ENCODE data around the gene DSCAML1. TPM values are rescaled to one million over a fixed set of nuclear protein-coding genes. Genes with fewer than 3 reads are reported as not detected.

DSCAML1 gene
- total and polyA plus RNA-seq, 4 experiments from 2014 or later: 1.00 to 1.0 TPM; not detected in 2

DNA sequence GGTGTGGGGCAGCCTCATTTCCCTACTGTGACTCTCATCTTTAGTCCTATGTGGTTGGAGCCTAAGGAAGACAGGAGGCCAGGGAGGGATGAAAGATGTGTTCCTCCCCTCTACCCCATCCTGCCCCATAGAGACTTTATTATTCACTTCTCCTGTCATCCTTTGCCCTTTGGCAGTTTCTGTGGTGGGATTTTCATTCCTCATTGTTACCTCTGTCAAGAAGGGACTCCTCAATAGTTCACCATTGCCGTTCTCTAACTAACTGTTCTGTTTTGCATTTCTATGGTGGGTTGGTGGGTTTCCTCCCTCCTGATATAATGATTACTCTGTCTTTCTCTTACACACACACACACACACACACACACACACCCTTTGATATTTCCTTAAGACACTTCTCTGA is 202.3 kb downstream of the DSCAML1 start:
- POLR2A ChIA-PET (ENCODE audit: partially characterized antibody): no interaction called here
- intact Hi-C loops (cut with micrococcal nuclease): no loop called here

DNA sequence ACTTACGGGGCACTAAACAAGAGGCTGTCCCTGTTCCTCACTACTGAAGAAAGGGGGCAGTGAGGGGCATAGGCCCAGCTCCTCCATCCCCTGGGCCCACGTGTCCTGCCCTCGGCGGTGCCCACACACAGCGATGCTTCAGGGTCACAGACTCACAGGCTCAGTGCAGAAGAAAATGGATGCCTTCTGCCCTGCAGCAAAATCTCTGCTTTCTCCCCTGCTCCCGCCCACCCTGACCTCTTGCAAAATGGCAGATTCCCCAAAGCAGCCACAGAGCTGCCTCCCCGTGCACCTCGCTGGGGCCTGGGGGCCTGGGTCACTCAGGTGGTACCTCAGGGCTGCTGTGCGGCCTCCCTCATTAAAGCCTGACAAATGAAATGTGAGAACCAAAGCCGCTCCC is 204.0 kb downstream of the DSCAML1 start:
- Mint-ChIP-seq H3K9me3 (peaks cover 0 to 2% (median 0%) of the 10 kb centered on the region in 8 donors), H3K27me3 (peaks cover 11% of the 10 kb centered on the region in 2 donors), H3K4me3 (no peak overlapping the region), H3K4me1 (peaks cover 0 to 1% (median 0%) of the 10 kb centered on the region in 4 donors), H3K27ac (no peak overlapping the region), H3K36me3 (no peaks in the 10 kb centered on the region)
- intact Hi-C loops (cut with micrococcal nuclease): no loop called here
- Histone ChIP-seq H3K27me3 (ENCODE audit: insufficient read depth, low read length) (no peaks in the 10 kb centered on the region), H3K4me3 (ENCODE audit: low read length in 2 of 2) (no peak overlapping the region), H3K36me3 (ENCODE audit: insufficient read depth, low read length) (no peaks in the 10 kb centered on the region), H3K9me3 (ENCODE audit: control insufficient read depth in 1 of 2, low read length in 2 of 2) (no peaks in the 10 kb centered on the region), H3K4me1 (ENCODE audit: insufficient read depth, low read length) (no peaks in the 10 kb centered on the region), H3K27ac (ENCODE audit: low read depth, low read length) (no peak overlapping the region)
- no peak for DNase-seq
- POLR2A ChIA-PET (ENCODE audit: partially characterized antibody): no interaction called here
- CTCF ChIA-PET (ENCODE audit: partially characterized antibody): no interaction called here

More for the DNA sequence above, 202.3 kb downstream of the DSCAML1 start:
- Mint-ChIP-seq H3K4me1 (peaks cover 0 to 1% (median 0%) of the 10 kb centered on the region in 4 donors), H3K27ac (no peak overlapping the region), H3K27me3 (peaks cover 13 to 17% of the 10 kb centered on the region in 2 donors), H3K36me3 (no peaks in the 10 kb centered on the region), H3K9me3 (peaks cover 0 to 2% (median 0%) of the 10 kb centered on the region in 8 donors), H3K4me3 (no peak overlapping the region)
- H3K36me3 ChIP-seq (ENCODE audit: insufficient read depth, low read length): no peaks in the 10 kb centered on the region
- DNase-seq: no peak
- CTCF ChIA-PET (ENCODE audit: partially characterized antibody): no interaction called here
- no peak overlapping the region for H3K27ac ChIP-seq (ENCODE audit: low read depth, low read length)
- H3K27me3 ChIP-seq (ENCODE audit: insufficient read depth, low read length): no peaks in the 10 kb centered on the region
- no peaks in the 10 kb centered on the region for H3K4me1 ChIP-seq (ENCODE audit: insufficient read depth, low read length)
- H3K9me3 ChIP-seq (ENCODE audit: control insufficient read depth in 1 of 2, low read length in 2 of 2): no peaks in the 10 kb centered on the region
- H3K4me3 ChIP-seq (ENCODE audit: low read length in 2 of 2): no peak overlapping the region

DNA sequence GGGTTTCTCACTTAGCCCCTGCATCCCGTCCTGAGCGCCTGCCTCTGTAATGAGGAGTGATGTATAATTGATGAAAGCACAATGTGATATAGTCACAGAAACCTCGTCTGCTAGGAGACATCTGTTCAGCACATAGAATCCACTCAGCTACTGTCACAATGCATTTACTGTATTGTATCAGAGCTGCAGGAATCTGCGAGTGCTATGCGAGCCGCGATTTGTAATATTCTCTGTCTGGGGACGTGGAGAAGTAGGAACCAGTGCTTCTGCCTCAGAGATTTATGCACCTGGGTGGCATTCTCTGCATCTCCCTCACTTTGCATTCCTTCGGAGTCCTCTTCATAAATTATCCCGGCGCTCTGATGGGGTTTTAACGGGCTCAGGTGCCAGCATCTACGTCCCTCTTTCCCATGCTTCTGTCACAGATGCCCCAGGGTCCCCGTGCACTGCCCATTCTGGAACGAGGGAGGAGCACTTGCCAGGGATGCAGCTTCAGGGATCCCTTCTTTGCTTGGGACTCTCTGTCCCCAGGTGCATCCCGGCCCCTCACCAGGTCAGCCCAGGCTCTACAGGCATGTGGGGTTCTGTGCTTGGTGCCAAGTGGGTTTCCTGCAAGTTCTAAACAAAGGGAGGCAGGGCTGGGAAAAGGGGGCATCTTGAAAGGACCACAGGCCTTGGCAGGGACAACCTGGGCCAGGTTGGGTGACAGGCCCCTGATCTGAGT is 205.5 kb downstream of the DSCAML1 start:
- no peaks in the 10 kb centered on the region for H3K36me3 Mint-ChIP-seq
- no peak overlapping the region for H3K4me3 Mint-ChIP-seq
- POLR2A ChIA-PET (ENCODE audit: partially characterized antibody): no interaction called here
- intact Hi-C loops (cut with micrococcal nuclease): no loop called here
- DNase-seq: no peak
- H3K27me3 Mint-ChIP-seq: peaks cover 11 to 14% of the 10 kb centered on the region in 2 donors
- peaks cover 0 to 1% (median 0%) of the 10 kb centered on the region in 4 donors for H3K4me1 Mint-ChIP-seq
- Histone ChIP-seq H3K4me1 (ENCODE audit: insufficient read depth, low read length) (no peaks in the 10 kb centered on the region), H3K27me3 (ENCODE audit: insufficient read depth, low read length) (no peaks in the 10 kb centered on the region), H3K36me3 (ENCODE audit: insufficient read depth, low read length) (no peaks in the 10 kb centered on the region), H3K4me3 (ENCODE audit: low read length in 2 of 2) (no peak overlapping the region), H3K9me3 (ENCODE audit: control insufficient read depth in 1 of 2, low read length in 2 of 2) (no peaks in the 10 kb centered on the region), H3K27ac (ENCODE audit: low read depth, low read length) (no peak overlapping the region)
- H3K27ac Mint-ChIP-seq: no peak overlapping the region
- CTCF ChIA-PET (ENCODE audit: partially characterized antibody): no interaction called here
- H3K9me3 Mint-ChIP-seq: no peaks in the 10 kb centered on the region

DNA sequence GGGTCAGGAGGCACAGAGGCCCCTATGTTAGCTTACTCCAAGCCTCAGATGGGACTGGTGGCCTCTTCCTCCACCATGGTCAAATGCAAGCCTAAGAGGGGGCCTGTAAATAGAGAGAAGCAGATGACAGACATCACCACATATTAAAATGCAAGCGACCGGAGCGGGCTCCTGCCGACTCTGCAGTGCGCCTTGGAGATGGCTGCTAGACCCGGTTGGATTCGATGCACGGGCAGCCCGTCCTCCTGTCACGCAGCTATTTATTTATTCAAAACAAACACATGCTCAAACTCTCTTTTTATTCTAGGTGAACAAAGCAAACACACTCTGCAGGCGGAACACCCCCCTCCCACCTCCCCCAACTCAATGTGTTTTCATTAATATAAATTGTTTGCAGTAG is 208.0 kb downstream of the DSCAML1 start:
- peaks cover 5 to 17% of the 10 kb centered on the region in 2 donors for H3K27me3 Mint-ChIP-seq
- Histone ChIP-seq H3K36me3 (ENCODE audit: insufficient read depth, low read length) (no peaks in the 10 kb centered on the region), H3K27ac (ENCODE audit: low read depth, low read length) (no peak overlapping the region), H3K27me3 (ENCODE audit: insufficient read depth, low read length) (no peaks in the 10 kb centered on the region), H3K4me3 (ENCODE audit: low read length in 2 of 2) (no peak overlapping the region), H3K9me3 (ENCODE audit: control insufficient read depth in 1 of 2, low read length in 2 of 2) (no peaks in the 10 kb centered on the region), H3K4me1 (ENCODE audit: insufficient read depth, low read length) (no peaks in the 10 kb centered on the region)
- H3K27ac Mint-ChIP-seq: no peak overlapping the region
- no peaks in the 10 kb centered on the region for H3K9me3 Mint-ChIP-seq
- H3K4me3 Mint-ChIP-seq: no peak overlapping the region
- DNase-seq: no peak
- POLR2A ChIA-PET (ENCODE audit: partially characterized antibody): no interaction called here
- no peaks in the 10 kb centered on the region for H3K4me1 Mint-ChIP-seq
- intact Hi-C loops (cut with micrococcal nuclease): no loop called here
- CTCF ChIA-PET (ENCODE audit: partially characterized antibody): no interaction called here
- H3K36me3 Mint-ChIP-seq: no peaks in the 10 kb centered on the region

DNA sequence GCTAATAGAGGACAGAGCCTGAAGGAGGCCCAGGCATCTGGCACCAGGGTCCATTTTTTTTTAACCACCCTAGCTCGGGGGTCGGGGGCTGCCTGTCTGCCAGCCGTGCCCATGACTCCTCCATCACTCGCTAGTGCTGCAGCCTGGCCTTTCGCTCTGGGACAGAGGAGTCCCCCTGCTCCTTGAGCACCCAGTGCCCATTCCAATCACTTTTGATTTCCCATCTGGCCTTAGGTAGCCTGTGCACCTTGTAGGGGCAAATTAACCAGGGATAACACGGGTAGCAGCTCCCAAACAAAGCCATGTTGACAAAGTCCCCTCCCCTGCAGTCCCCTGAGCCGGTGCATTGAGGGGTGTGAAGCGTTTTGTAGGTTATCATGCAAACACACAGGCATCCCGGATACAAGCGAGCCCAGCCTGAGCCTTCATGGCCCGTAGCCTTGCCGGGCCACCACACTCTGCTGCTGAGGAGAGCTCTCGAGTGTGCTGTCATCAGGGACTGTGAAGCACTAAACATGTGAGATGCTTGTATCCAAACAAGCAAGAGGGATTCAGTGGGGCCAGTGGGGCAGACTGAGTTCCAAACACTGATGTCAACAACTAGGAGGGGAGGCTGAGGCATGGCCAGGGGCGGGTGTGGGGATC is 208.7 kb downstream of the DSCAML1 start:
- Histone ChIP-seq H3K4me1 (ENCODE audit: insufficient read depth, low read length) (no peaks in the 10 kb centered on the region), H3K4me3 (ENCODE audit: low read length in 2 of 2) (no peak overlapping the region), H3K36me3 (ENCODE audit: insufficient read depth, low read length) (no peaks in the 10 kb centered on the region), H3K27me3 (ENCODE audit: insufficient read depth, low read length) (no peaks in the 10 kb centered on the region), H3K9me3 (ENCODE audit: control insufficient read depth in 1 of 2, low read length in 2 of 2) (no peaks in the 10 kb centered on the region), H3K27ac (ENCODE audit: low read depth, low read length) (no peak overlapping the region)
- no peaks in the 10 kb centered on the region for H3K4me1 Mint-ChIP-seq
- DNase-seq: no peak
- peaks cover 7 to 17% of the 10 kb centered on the region in 2 donors for H3K27me3 Mint-ChIP-seq
- POLR2A ChIA-PET (ENCODE audit: partially characterized antibody): no interaction called here
- H3K27ac Mint-ChIP-seq: no peak overlapping the region
- no peaks in the 10 kb centered on the region for H3K36me3 Mint-ChIP-seq
- no peak overlapping the region for H3K4me3 Mint-ChIP-seq
- no peaks in the 10 kb centered on the region for H3K9me3 Mint-ChIP-seq
- CTCF ChIA-PET (ENCODE audit: partially characterized antibody): no interaction called here
- intact Hi-C loops (cut with micrococcal nuclease): no loop called here

DNA sequence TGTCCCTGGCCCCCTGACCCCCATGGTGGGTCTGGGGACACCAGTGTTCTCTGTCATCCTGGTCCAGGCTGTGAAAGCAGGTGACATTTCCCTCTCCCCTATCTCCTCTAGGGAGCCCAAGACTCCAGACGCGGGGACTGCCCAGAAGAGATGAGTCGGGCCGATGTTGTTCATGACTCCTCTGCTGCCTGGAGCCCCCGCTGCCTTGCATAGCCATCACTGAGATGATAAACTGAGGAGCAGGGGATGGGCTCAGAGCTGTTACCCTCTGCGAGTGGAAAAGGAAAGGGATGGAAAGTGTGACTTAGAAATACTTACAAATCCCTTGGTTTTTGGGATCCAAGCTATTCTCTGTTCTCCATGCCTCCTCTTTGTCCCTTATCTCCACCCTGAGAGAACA is 209.6 kb downstream of the DSCAML1 start:
- Histone ChIP-seq H3K9me3 (ENCODE audit: control insufficient read depth in 1 of 2, low read length in 2 of 2) (no peaks in the 10 kb centered on the region), H3K4me1 (ENCODE audit: insufficient read depth, low read length) (no peaks in the 10 kb centered on the region), H3K27me3 (ENCODE audit: insufficient read depth, low read length) (no peaks in the 10 kb centered on the region), H3K36me3 (ENCODE audit: insufficient read depth, low read length) (no peaks in the 10 kb centered on the region), H3K4me3 (ENCODE audit: low read length in 2 of 2) (no peak overlapping the region), H3K27ac (ENCODE audit: low read depth, low read length) (no peak overlapping the region)
- Mint-ChIP-seq H3K9me3 (no peaks in the 10 kb centered on the region), H3K36me3 (no peaks in the 10 kb centered on the region), H3K27me3 (peaks cover 10 to 17% of the 10 kb centered on the region in 2 donors), H3K4me1 (no peaks in the 10 kb centered on the region), H3K4me3 (no peak overlapping the region), H3K27ac (no peak overlapping the region)
- CTCF ChIA-PET (ENCODE audit: partially characterized antibody): no interaction called here
- POLR2A ChIA-PET (ENCODE audit: partially characterized antibody): no interaction called here
- no peak for DNase-seq
- intact Hi-C loops (cut with micrococcal nuclease): no loop called here

DNA sequence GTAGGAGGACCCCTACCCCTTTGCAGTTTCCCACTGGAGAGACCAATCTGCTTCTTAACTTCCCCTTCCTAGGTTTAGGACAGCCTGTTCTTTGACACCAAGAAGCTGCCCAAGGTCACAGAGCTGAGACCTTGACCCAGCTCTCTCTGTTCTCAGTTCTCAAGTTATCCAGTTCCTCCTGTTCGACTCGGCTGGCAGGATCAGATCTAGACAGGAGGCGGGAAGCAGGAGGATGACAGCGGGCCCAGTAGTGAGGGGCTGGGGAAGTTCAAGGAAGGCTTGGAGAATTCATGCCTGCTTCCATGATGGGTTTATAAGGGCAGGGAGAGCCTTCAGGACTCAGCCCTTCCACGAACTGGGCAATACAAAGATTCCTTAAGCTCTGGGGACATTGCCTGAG is 210.6 kb downstream of the DSCAML1 start:
- DNase-seq: no peak
- Histone ChIP-seq H3K4me1 (ENCODE audit: insufficient read depth, low read length) (no peaks in the 10 kb centered on the region), H3K36me3 (ENCODE audit: insufficient read depth, low read length) (no peaks in the 10 kb centered on the region), H3K4me3 (ENCODE audit: low read length in 2 of 2) (no peak overlapping the region), H3K9me3 (ENCODE audit: control insufficient read depth in 1 of 2, low read length in 2 of 2) (no peaks in the 10 kb centered on the region), H3K27me3 (ENCODE audit: insufficient read depth, low read length) (no peaks in the 10 kb centered on the region), H3K27ac (ENCODE audit: low read depth, low read length) (no peak overlapping the region)
- no peaks in the 10 kb centered on the region for H3K36me3 Mint-ChIP-seq
- CTCF ChIA-PET (ENCODE audit: partially characterized antibody): no interaction called here
- peaks cover 12 to 20% of the 10 kb centered on the region in 2 donors for H3K27me3 Mint-ChIP-seq
- intact Hi-C loops (cut with micrococcal nuclease): no loop called here
- H3K4me3 Mint-ChIP-seq: no peak overlapping the region
- POLR2A ChIA-PET (ENCODE audit: partially characterized antibody): no interaction called here
- no peaks in the 10 kb centered on the region for H3K9me3 Mint-ChIP-seq
- no peaks in the 10 kb centered on the region for H3K4me1 Mint-ChIP-seq
- no peak overlapping the region for H3K27ac Mint-ChIP-seq
